Neutrophil (primary cell): ENCODE measurements around the gene SETBP1.

Experiments
- H3K27ac ChIP-seq: fragments of 200-600 bp; sonication (generic); 2 replicates; pipeline ENCODE4 v1.5.1; 2016; ENCODE audit warnings: mild to moderate bottlenecking, moderate library complexity
- H3K27me3 ChIP-seq: fragments of 200-600 bp; sonication (generic); 2 replicates; pipeline ENCODE4 v1.6.0; 2016; ENCODE audit warnings: mild to moderate bottlenecking
- H3K36me3 ChIP-seq: fragments of 200-600 bp; sonication (generic); 2 replicates; pipeline ENCODE4 v1.5.1; 2017
- H3K4me1 ChIP-seq, 2 experiments: fragments of 200-600 bp in 1 of 2; sonication (generic) in 1 of 2; 1 replicate in 1 of 2; 2 replicates in 1 of 2; pipeline versions ENCODE4 v1.5.1 to v1.6.1; 2013 to 2016; ENCODE audit warnings: low read depth in 1 of 2, low read length in 1 of 2, mild to moderate bottlenecking in 1 of 2, moderate library complexity in 1 of 2; ENCODE audit not compliant: control insufficient read depth in 1 of 2, insufficient read depth in 1 of 2
- H3K4me3 ChIP-seq, 2 experiments: fragments of 200-600 bp in 1 of 2; sonication (generic) in 1 of 2; 1 replicate in 1 of 2; 2 replicates in 1 of 2; pipeline ENCODE4 v1.5.1; 2013 to 2016; ENCODE audit warnings: low read depth in 1 of 2, low read length in 1 of 2, mild to moderate bottlenecking in 1 of 2, moderate library complexity in 1 of 2
- H3K9me3 ChIP-seq: fragments of 200-600 bp; sonication (generic); 2 replicates; pipeline ENCODE4 v1.5.1; 2016
- TF ChIP-seq, protein P1 (sequence below): fragments of 200-600 bp; sonication (generic); IDR thresholded peaks from 2 replicates; pipeline ENCODE4 v1.5.1; 2016; ENCODE audit warnings: antibody characterized with exemption

Gene SETBP1

DNA sequence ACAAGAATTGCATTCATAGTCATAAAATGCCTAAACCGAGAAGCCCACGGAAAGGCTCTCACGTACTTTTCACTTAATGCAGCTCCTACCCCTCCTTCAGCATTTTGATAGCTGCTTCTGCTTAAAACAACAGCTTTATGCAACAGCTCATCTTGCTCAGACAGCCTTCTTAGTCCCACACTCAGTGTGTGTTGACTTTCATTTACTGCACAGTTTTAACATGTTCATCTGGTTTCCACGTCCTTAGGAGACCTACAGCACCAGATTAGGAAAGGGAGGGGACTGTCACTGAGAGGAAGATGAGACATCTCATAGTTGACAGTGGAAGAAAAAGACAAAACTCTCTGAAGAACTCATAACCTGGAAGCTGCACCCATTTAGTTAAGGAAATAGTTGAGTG lies 435.4 kb downstream of the SETBP1 start:
- Histone ChIP-seq H3K27ac (no peak overlapping the region), H3K4me3 (no peak overlapping the region), H3K36me3 (no peaks in the 10 kb centered on the region), H3K4me1 (no peaks in the 10 kb centered on the region), H3K27me3 (no peaks in the 10 kb centered on the region), H3K9me3 (no peaks in the 10 kb centered on the region)
- TF ChIP-seq, protein P1, sequence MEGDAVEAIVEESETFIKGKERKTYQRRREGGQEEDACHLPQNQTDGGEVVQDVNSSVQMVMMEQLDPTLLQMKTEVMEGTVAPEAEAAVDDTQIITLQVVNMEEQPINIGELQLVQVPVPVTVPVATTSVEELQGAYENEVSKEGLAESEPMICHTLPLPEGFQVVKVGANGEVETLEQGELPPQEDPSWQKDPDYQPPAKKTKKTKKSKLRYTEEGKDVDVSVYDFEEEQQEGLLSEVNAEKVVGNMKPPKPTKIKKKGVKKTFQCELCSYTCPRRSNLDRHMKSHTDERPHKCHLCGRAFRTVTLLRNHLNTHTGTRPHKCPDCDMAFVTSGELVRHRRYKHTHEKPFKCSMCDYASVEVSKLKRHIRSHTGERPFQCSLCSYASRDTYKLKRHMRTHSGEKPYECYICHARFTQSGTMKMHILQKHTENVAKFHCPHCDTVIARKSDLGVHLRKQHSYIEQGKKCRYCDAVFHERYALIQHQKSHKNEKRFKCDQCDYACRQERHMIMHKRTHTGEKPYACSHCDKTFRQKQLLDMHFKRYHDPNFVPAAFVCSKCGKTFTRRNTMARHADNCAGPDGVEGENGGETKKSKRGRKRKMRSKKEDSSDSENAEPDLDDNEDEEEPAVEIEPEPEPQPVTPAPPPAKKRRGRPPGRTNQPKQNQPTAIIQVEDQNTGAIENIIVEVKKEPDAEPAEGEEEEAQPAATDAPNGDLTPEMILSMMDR = no peak
